Endothelial cell of umbilical vein (primary cell): ENCODE measurements around the gene PER1. TPM values are rescaled to one million over a fixed set of nuclear protein-coding genes. Genes with fewer than 3 reads are reported as not detected.
A peak's percentile ranks its signal among the peaks of the same experiment; 100 is the strongest.

Source experiments
- BruUV-seq: library from RNA; stranded (reverse); fragments of 400-500 nt; replicated peaks from 2 replicates; lab custom pipeline; 2021; lab: Mats Ljungman, UMichigan
- CTCF ChIA-PET: fragments of 300-600, 350-600 bp; sonication (Branson Sonifier 250); formaldehyde crosslinking; loops from one replicate; lab custom pipeline; 2021; ENCODE audit warnings: antibody characterized with exemption, inconsistent platforms; lab: Charles Lee
- POLR2A ChIA-PET: fragments of 300-600, 350-600 bp; sonication (Branson Sonifier 250); formaldehyde crosslinking; loops from one replicate; lab custom pipeline; 2021; ENCODE audit warnings: antibody characterized with exemption, inconsistent platforms; lab: Charles Lee
- DNase-seq: peaks from one replicate; pipeline ENCODE4 v3.0.0-alpha.2; 2011; ENCODE audit warnings: low read depth, low spot score
- FAIRE-seq: peaks from 2 replicates; lab custom pipeline; 2011; peaks lifted over from hg19 to GRCh38; lab: Jason Lieb, UNC
- H2AFZ ChIP-seq: 2 replicates; pipeline ENCODE4 v1.6.0; 2012; ENCODE audit warnings: low read depth, low read length, control low read depth, inconsistent platforms
- H3K27ac ChIP-seq: 2 replicates; pipeline ENCODE4 v1.5.1; 2011; ENCODE audit warnings: low read depth, mild to moderate bottlenecking, control low read depth, low read length, moderate library complexity; ENCODE audit not compliant: insufficient read depth
- H3K27me3 ChIP-seq, 2 experiments: 2 replicates each; pipeline versions ENCODE4 v1.6.0 to v1.6.1; 2011; ENCODE audit warnings: low read length in 2 of 2, mixed read lengths in 1 of 2; ENCODE audit not compliant: control insufficient read depth in 2 of 2, insufficient read depth in 2 of 2
- H3K36me3 ChIP-seq, 2 experiments: 2 replicates in 1 of 2; 3 replicates in 1 of 2; pipeline ENCODE4 v1.5.1; 2011; ENCODE audit warnings: low read length in 2 of 2, mild to moderate bottlenecking in 1 of 2, moderate library complexity in 1 of 2; ENCODE audit not compliant: control insufficient read depth in 2 of 2, insufficient read depth in 2 of 2; ENCODE audit errors: extremely low read depth in 1 of 2
- H3K4me1 ChIP-seq: 3 replicates; pipeline ENCODE4 v1.5.1; 2011; ENCODE audit warnings: mild to moderate bottlenecking, low read length; ENCODE audit not compliant: control insufficient read depth, insufficient read depth; ENCODE audit errors: extremely low read depth
- H3K4me2 ChIP-seq: 2 replicates; pipeline ENCODE4 v1.6.1; 2011; ENCODE audit warnings: low read length, control low read depth, mixed read lengths; ENCODE audit not compliant: insufficient read depth
- H3K4me3 ChIP-seq, 3 experiments: fragments of 200-600 bp in 1 of 3; sonication (generic), shearing (Covaris generic) in 1 of 3; replicated peaks in 1 of 3; 2 replicates each; pipeline ENCODE4 v1.5.1; 2011 to 2016; ENCODE audit warnings: control low read depth in 3 of 3, low read length in 3 of 3, mild to moderate bottlenecking in 2 of 3, inconsistent platforms in 1 of 3, low read depth in 1 of 3, moderate library complexity in 1 of 3; ENCODE audit not compliant: insufficient read depth in 1 of 3
- H3K79me2 ChIP-seq: 2 replicates; pipeline ENCODE4 v1.6.0; 2012; ENCODE audit warnings: low read length, inconsistent platforms; ENCODE audit not compliant: control insufficient read depth, insufficient read depth
- H3K9ac ChIP-seq: replicated peaks from 2 replicates; pipeline ENCODE3; 2011; ENCODE audit warnings: low read length, control low read depth; ENCODE audit not compliant: insufficient read depth; ENCODE audit errors: extremely low read depth
- H3K9me1 ChIP-seq: replicated peaks from 3 replicates; pipeline ENCODE4 v1.6.0; 2011; ENCODE audit warnings: mild to moderate bottlenecking, low read length; ENCODE audit not compliant: control insufficient read depth, insufficient read depth; ENCODE audit errors: extremely low read depth
- H3K9me3 ChIP-seq: replicated peaks from 2 replicates; pipeline ENCODE4 v1.5.1; 2012; ENCODE audit warnings: low read length, inconsistent platforms; ENCODE audit not compliant: control insufficient read depth, insufficient read depth
- H4K20me1 ChIP-seq: replicated peaks from 2 replicates; pipeline ENCODE3; 2011; ENCODE audit warnings: mild to moderate bottlenecking, low read length; ENCODE audit not compliant: control insufficient read depth, insufficient read depth; ENCODE audit errors: extremely low read depth
- CTCF ChIP-seq, 2 donors: IDR thresholded peaks; 1 replicate in 1 of 2; 2 replicates in 1 of 2; pipeline ENCODE4 v1.5.1; 2011; ENCODE audit warnings: low read length in 2 of 2, mild to moderate bottlenecking in 2 of 2, moderate library complexity in 2 of 2, control low read depth in 1 of 2, inconsistent platforms in 1 of 2, low read depth in 1 of 2; ENCODE audit not compliant: insufficient read depth in 1 of 2; ENCODE audit errors: extremely low read depth in 1 of 2
- EZH2 ChIP-seq: IDR thresholded peaks from 2 replicates; pipeline ENCODE4 v1.6.1; 2012; ENCODE audit warnings: borderline replicate concordance, low read depth, mild to moderate bottlenecking, moderate library complexity, low read length, inconsistent platforms; ENCODE audit not compliant: severe bottlenecking
- FOS ChIP-seq: IDR thresholded peaks from 2 replicates; pipeline ENCODE4 v1.6.1; 2011; ENCODE audit warnings: mild to moderate bottlenecking, low read length, moderate library complexity, borderline replicate concordance; ENCODE audit not compliant: insufficient read depth
- GATA2 ChIP-seq: IDR thresholded peaks from 2 replicates; pipeline ENCODE4 v1.7.0; 2011; ENCODE audit warnings: low read depth, mild to moderate bottlenecking, moderate library complexity, mixed read lengths, low read length; ENCODE audit not compliant: insufficient read length, insufficient read depth
- MAX ChIP-seq: IDR thresholded peaks from 2 replicates; pipeline ENCODE4 v1.6.1; 2011; ENCODE audit not compliant: insufficient read depth, insufficient read length
- dilution Hi-C: fragments of 300-500 bp; cut with MboI; formaldehyde crosslinking; loops from one replicate; pipeline ENCODE4 v1.15.0; 2019; ENCODE audit warnings: low sequenced_read_pairs; ENCODE audit not compliant: extremely low pct_ligation_motif_present
- intact Hi-C: fragments of 100-400 bp; cut with micrococcal nuclease; formaldehyde crosslinking; loops from one replicate; pipeline ENCODE4 v1.10.0; 2022
- polyA plus RNA-seq, 4 experiments: library from polyadenylated mRNA; depleted of rRNA in 3 of 4; stranded (reverse) in 3 of 4; unstranded in 1 of 4; fragments of >200 nt; gene quantifications; 2 replicates each; pipeline versions ENCODE4 v1.2.1 to v1.2.3, GENCODE V29; 2011 to 2012; ENCODE audit warnings: missing spikeins in 1 of 4
- total RNA-seq: library from RNA; stranded (reverse); gene quantifications from 2 replicates; pipeline ENCODE4 v1.2.3, GENCODE V29; 2021

PER1 gene
- total and polyA plus RNA-seq, 2 donors (not counting 3 experiments of a cell fraction or from before 2014, with no cell fraction given): 12.1 to 32.1 TPM

- H3K4me1 ChIP-seq: peaks cover 18% of the 10 kb centered on the region
- TF ChIP-seq FOS (no peak), CTCF (IDR thresholded peaks at IDR 0.05; ENCODE audit: extremely low read depth in 1 of 2, insufficient read depth in 1 of 2, low read depth in 1 of 2, low read length in 2 of 2) (no peak), GATA2 (no peak), EZH2 (no peak), MAX (no peak)
- H4K20me1 ChIP-seq: peaks cover 3% of the 10 kb centered on the region
- no peak for DNase-seq
- H3K27me3 ChIP-seq: peaks cover 30 to 32% of the 10 kb centered on the region in 2 experiments
- no peaks in the 10 kb centered on the region for H3K79me2 ChIP-seq
- H2AFZ ChIP-seq: peak overlapping the region; percentile 8
- H3K9me3 ChIP-seq: no peaks in the 10 kb centered on the region
- BruUV-seq: no TSS peak
- no peak for FAIRE-seq
- POLR2A ChIA-PET: no interaction called here
- H3K36me3 ChIP-seq: no peaks in the 10 kb centered on the region
- peak overlapping the region in 1 of 3 experiments; percentile 0 for H3K4me3 ChIP-seq
- H3K27ac ChIP-seq: no peak overlapping the region
- peak overlapping the region; percentile 54 for H3K4me2 ChIP-seq
- CTCF ChIA-PET: interaction anchor here (0.6 to 6.8 kb wide), 11 partner anchors 13 to 335 kb away, joined by 3 to 51 read pairs (median 5); no protein-coding TSS in a partner anchor
- H3K9ac ChIP-seq: no peak overlapping the region
- no peaks in the 10 kb centered on the region for H3K9me1 ChIP-seq
- intact Hi-C loops: no loop called here
- dilution Hi-C loops: no loop called here
Measured at GRCh38 chr17:8117367-8117979, 34.7 kb downstream of the PER1 start.
